WTC11 (cell line): ENCODE results near the gene ZNF302. TPM values are rescaled to one million over a fixed set of nuclear protein-coding genes. Genes with fewer than 3 reads are reported as not detected.
A peak's percentile ranks its signal among the peaks of the same experiment; 100 is the strongest.

Experiments
- ATAC-seq: fragments of 200-7000 bp; cut with Tn5 transposase; 2 replicates; pipeline ENCODE4 v1.10.0; 2021; ENCODE audit warnings: mild to moderate bottlenecking, moderate library complexity
- CTCF ChIA-PET: fragments of 300-600 bp; sonication (Branson Sonifier 250); formaldehyde crosslinking; loops from one replicate; lab custom pipeline; 2021; ENCODE audit warnings: antibody characterized with exemption; lab: Charles Lee
- POLR2A ChIA-PET: fragments of 350-600 bp; sonication (Branson Sonifier 250); formaldehyde crosslinking; loops from one replicate; lab custom pipeline; 2021; ENCODE audit warnings: antibody characterized with exemption; lab: Charles Lee
- DNase-seq: peaks from one replicate; pipeline ENCODE4 v3.0.0; 2021; ENCODE audit warnings: low spot score
- H3K27ac Mint-ChIP-seq: 2 replicates; pipeline ENCODE4 v1.8.0; 2021; ENCODE audit warnings: mixed read lengths
- H3K27me3 Mint-ChIP-seq: 2 replicates; pipeline ENCODE4 v1.8.0; 2021; ENCODE audit warnings: low read depth, mild to moderate bottlenecking, moderate library complexity, mixed read lengths
- H3K36me3 Mint-ChIP-seq: 2 replicates; pipeline ENCODE4 v1.8.0; 2021; ENCODE audit warnings: mixed read lengths
- H3K4me1 Mint-ChIP-seq: 2 replicates; pipeline ENCODE4 v1.8.0; 2022; ENCODE audit warnings: mixed read lengths
- H3K4me3 Mint-ChIP-seq: 2 replicates; pipeline ENCODE4 v1.8.0; 2021; ENCODE audit warnings: mild to moderate bottlenecking, moderate library complexity, mixed read lengths
- H3K9me3 Mint-ChIP-seq: 2 replicates; pipeline ENCODE4 v1.8.0; 2021; ENCODE audit warnings: mixed read lengths
- ATF1 ChIP-seq: sonication (generic); formaldehyde crosslinking; IDR thresholded peaks from 2 replicates; pipeline ENCODE4 v1.8.1; 2023; ENCODE audit warnings: mild to moderate bottlenecking, moderate library complexity, missing genetic modification reagents
- ATF3 ChIP-seq: sonication (generic); formaldehyde crosslinking; conservative IDR thresholded peaks from 2 replicates; pipeline ENCODE4 v1.8.1; 2022; ENCODE audit warnings: mild to moderate bottlenecking, missing genetic modification reagents
- ATF6 ChIP-seq: sonication (generic); formaldehyde crosslinking; IDR thresholded peaks from 2 replicates; pipeline ENCODE4 v1.8.1; 2023; ENCODE audit warnings: mild to moderate bottlenecking, missing genetic modification reagents
- CREM ChIP-seq: sonication (generic); formaldehyde crosslinking; IDR thresholded peaks from 2 replicates; pipeline ENCODE4 v1.8.1; 2022; ENCODE audit warnings: mild to moderate bottlenecking, missing genetic modification reagents, moderate library complexity
- E2F5 ChIP-seq: sonication (generic); formaldehyde crosslinking; IDR thresholded peaks from 2 replicates; pipeline ENCODE4 v1.8.1; 2022; ENCODE audit warnings: mild to moderate bottlenecking, moderate library complexity, missing genetic modification reagents
- FOXP4 ChIP-seq: sonication (generic); formaldehyde crosslinking; IDR thresholded peaks from 2 replicates; pipeline ENCODE4 v1.8.0; 2022; ENCODE audit warnings: mild to moderate bottlenecking, missing genetic modification reagents
- GRHL2 ChIP-seq: fragments of 250-450 bp; sonication (Bioruptor Pico); IDR thresholded peaks from 2 replicates; pipeline ENCODE4 v1.8.0; 2022; ENCODE audit warnings: mild to moderate bottlenecking, moderate library complexity; ENCODE audit not compliant: insufficient replicate concordance, severe bottlenecking
- MLX ChIP-seq: sonication (generic); formaldehyde crosslinking; IDR thresholded peaks from 2 replicates; pipeline ENCODE4 v1.8.1; 2023; ENCODE audit warnings: mild to moderate bottlenecking, missing genetic modification reagents, moderate library complexity
- MXD4 ChIP-seq: fragments of 250-450 bp; sonication (Bioruptor Pico); IDR thresholded peaks from 2 replicates; pipeline ENCODE4 v1.8.0; 2021; ENCODE audit warnings: mild to moderate bottlenecking, moderate library complexity, borderline replicate concordance
- NR1H2 ChIP-seq: sonication (generic); formaldehyde crosslinking; IDR thresholded peaks from 2 replicates; pipeline ENCODE4 v1.9.0; 2021; ENCODE audit warnings: mild to moderate bottlenecking, moderate library complexity, missing genetic modification reagents
- PRDM15 ChIP-seq: sonication (generic); formaldehyde crosslinking; IDR thresholded peaks from 2 replicates; pipeline ENCODE4 v1.8.0; 2022; ENCODE audit warnings: missing genetic modification reagents
- TP53 ChIP-seq: sonication (generic); formaldehyde crosslinking; IDR thresholded peaks from 2 replicates; pipeline ENCODE4 v1.8.1; 2023; ENCODE audit warnings: mild to moderate bottlenecking, missing genetic modification reagents
- ZNF138 ChIP-seq: sonication (generic); formaldehyde crosslinking; conservative IDR thresholded peaks from 2 replicates; pipeline ENCODE4 v1.8.1; 2022; ENCODE audit warnings: mild to moderate bottlenecking, moderate library complexity, missing genetic modification reagents
- ZNF263 ChIP-seq: sonication (generic); formaldehyde crosslinking; IDR thresholded peaks from 2 replicates; pipeline ENCODE4 v1.8.1; 2022; ENCODE audit warnings: low read depth, mild to moderate bottlenecking, moderate library complexity, missing genetic modification reagents
- ZNF425 ChIP-seq: fragments of 250-450 bp; sonication (Bioruptor Pico); conservative IDR thresholded peaks from 2 replicates; pipeline ENCODE4 v1.9.0; 2021; ENCODE audit warnings: mild to moderate bottlenecking
- ZSCAN18 ChIP-seq: fragments of 250-450 bp; sonication (Bioruptor Pico); IDR thresholded peaks from 2 replicates; pipeline ENCODE4 v2.1.2; 2022; ENCODE audit warnings: mild to moderate bottlenecking, moderate library complexity
- total RNA-seq: library from RNA; stranded (reverse); gene quantifications from 3 replicates; pipeline ENCODE4 v1.2.3, GENCODE V29; 2021

ZNF302 gene
- total RNA-seq, 1 experiment from 2014 or later = 23.5 TPM

- no peak overlapping the region for H3K27ac Mint-ChIP-seq
- ChIA-PET CTCF (interaction anchor here (1.6 kb wide), 1 partner anchor 107 kb away, joined by 6 read pairs; no protein-coding TSS in a partner anchor), POLR2A (interaction anchor here (1.0 kb wide), 1 partner anchor 196 kb away, joined by 3 read pairs; no protein-coding TSS in a partner anchor)
- H3K4me1 Mint-ChIP-seq = peaks cover 12% of the 10 kb centered on the region
- H3K27me3 Mint-ChIP-seq = peaks cover 15% of the 10 kb centered on the region
- H3K36me3 Mint-ChIP-seq = no peaks in the 10 kb centered on the region
- peaks cover 12% of the 10 kb centered on the region for H3K9me3 Mint-ChIP-seq
- ATAC-seq = no peak
- peak overlapping the region; percentile 20 for H3K4me3 Mint-ChIP-seq
- no peak for TF ChIP-seq ATF3 (CRISPR knock-in tag)
- TF ChIP-seq PRDM15 (CRISPR knock-in tag) = no peak
- TF ChIP-seq FOXP4 = no peak
- TF ChIP-seq MXD4 (CRISPR knock-in tag) = no peak
- TF ChIP-seq E2F5 = no peak
- TF ChIP-seq GRHL2 = no peak
- TF ChIP-seq ZSCAN18 (CRISPR knock-in tag) = no peak
- no peak for TF ChIP-seq ATF6 (CRISPR knock-in tag)
- TF ChIP-seq CREM (CRISPR knock-in tag) = no peak
- no peak for TF ChIP-seq ZNF263
- TF ChIP-seq NR1H2 (CRISPR knock-in tag) = no peak
- TF ChIP-seq TP53 (CRISPR knock-in tag) = no peak
- TF ChIP-seq ATF1 = no peak
- no peak for TF ChIP-seq ZNF138 (CRISPR knock-in tag)
- no peak for TF ChIP-seq MLX (CRISPR knock-in tag)
- no peak for TF ChIP-seq ZNF425 (CRISPR knock-in tag)
- DNase-seq = no peak
These were observed 53.7 kb downstream of the ZNF302 start for GRCh38 chr19:34731019-34731829.
